BJ (cell line): ENCODE data around the gene MSL1. TPM values are rescaled to one million over a fixed set of nuclear protein-coding genes. Genes with fewer than 3 reads are reported as not detected.

Source experiments
- CTCF ChIA-PET: fragments of 350-600 bp; formaldehyde crosslinking; extraction: SDS; loops from one replicate; lab custom pipeline; 2021; ENCODE audit warnings: antibody characterized with exemption, inconsistent platforms; lab: Yijun Ruan, JAX
- POLR2A ChIA-PET: fragments of 300-600 bp; sonication (Branson Sonifier 250); formaldehyde crosslinking; extraction: SDS; loops from one replicate; lab custom pipeline; 2021; ENCODE audit warnings: antibody characterized with exemption; lab: Charles Lee
- DNase-seq: peaks from one replicate; pipeline ENCODE4 v3.0.0-alpha.2; 2011; ENCODE audit warnings: low read depth
- H3K27me3 ChIP-seq: 2 replicates; pipeline ENCODE4 v1.6.0; 2011; ENCODE audit warnings: low read length; ENCODE audit not compliant: control insufficient read depth, insufficient read depth
- H3K36me3 ChIP-seq: 2 replicates; pipeline ENCODE4 v1.5.1; 2011; ENCODE audit warnings: low read length; ENCODE audit not compliant: control insufficient read depth, insufficient read depth
- H3K4me3 ChIP-seq: 2 replicates; pipeline ENCODE4 v1.5.1; 2011; ENCODE audit warnings: low read depth, mild to moderate bottlenecking, control low read depth, low read length
- CTCF ChIP-seq: IDR thresholded peaks from 2 replicates; pipeline ENCODE4 v1.5.1; 2011; ENCODE audit warnings: low read depth, mild to moderate bottlenecking, control low read depth, inconsistent platforms, low read length, moderate library complexity; ENCODE audit not compliant: insufficient read depth
- polyA plus RNA-seq: library from polyadenylated mRNA; depleted of rRNA; stranded (reverse); fragments of >200 nt; gene quantifications from 2 replicates; pipeline ENCODE4 v1.2.3, GENCODE V29; 2011

The MSL1 gene
- polyA plus RNA-seq, 1 experiment: 36.7 TPM

GRCh38 chr17:40087903-40088718 lies 33.7 kb upstream of the MSL1 start:
- DNase-seq: no peak
- ChIA-PET CTCF (interaction anchor here (1.2 to 1.5 kb wide), 3 partner anchors 12 to 73 kb away, joined by 3 to 5 read pairs (median 3); partner anchors contain the start of gene CSF3), POLR2A (no interaction called here)
- Histone ChIP-seq H3K4me3 (no peak overlapping the region), H3K27me3 (no peaks in the 10 kb centered on the region), H3K36me3 (peaks cover 48% of the 10 kb centered on the region)
- TF ChIP-seq CTCF: no peak

GRCh38 chr17:40089077-40089895 lies 32.5 kb upstream of the MSL1 start:
- TF ChIP-seq CTCF: no peak
- ChIA-PET CTCF (interaction anchor here (0.5 to 2.1 kb wide), 7 partner anchors 14 to 74 kb away, joined by 3 to 20 read pairs (median 3); partner anchors contain the start of gene CSF3), POLR2A (no interaction called here)
- Histone ChIP-seq H3K27me3 (no peaks in the 10 kb centered on the region), H3K36me3 (peaks cover 51% of the 10 kb centered on the region), H3K4me3 (no peak overlapping the region)
- DNase-seq: no peak

DNA sequence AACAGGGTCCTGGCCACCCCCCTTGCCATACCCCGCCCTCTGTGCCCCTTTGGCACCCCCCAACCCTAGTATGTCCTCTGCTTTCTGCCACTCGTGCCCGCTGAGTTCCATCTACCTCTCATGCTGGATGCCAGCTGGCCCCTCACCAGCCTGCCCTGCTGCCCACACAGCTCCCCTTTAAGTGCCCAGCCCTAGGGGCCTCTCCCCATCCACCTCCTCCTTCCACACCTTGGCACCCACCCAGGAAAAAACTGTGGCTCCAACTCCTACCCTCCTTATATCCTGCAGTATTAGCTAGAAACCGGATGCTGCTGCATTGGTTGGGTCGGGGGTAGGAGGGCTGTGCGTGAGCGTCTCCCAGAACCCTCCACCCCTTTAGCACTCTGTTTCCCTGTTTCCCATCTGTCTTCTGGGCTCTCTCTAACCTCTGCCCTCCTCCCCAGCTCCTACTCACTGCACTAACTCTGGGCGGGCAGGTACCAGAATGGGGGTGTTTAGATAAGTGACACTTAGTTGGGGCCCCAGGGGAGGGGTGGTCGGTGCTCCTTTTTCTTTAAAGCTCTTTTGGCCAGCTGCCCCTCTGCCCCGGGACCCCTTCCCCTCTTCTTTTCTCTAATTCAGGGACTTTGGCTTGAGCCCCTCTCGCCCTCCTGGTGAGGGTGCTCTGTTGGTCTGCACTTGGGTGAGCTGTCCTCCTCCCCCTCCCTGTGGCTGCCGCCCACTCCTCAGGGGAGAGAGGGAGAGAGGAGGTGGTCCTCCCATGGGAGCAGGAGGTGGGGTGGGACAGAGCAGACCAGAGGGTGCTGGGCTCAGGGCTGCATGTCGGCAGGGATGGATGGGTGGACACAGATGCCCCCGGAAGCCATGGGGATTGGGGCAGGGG lies 31.3 kb upstream of the MSL1 start:
- no peak overlapping the region for H3K4me3 ChIP-seq

DNA sequence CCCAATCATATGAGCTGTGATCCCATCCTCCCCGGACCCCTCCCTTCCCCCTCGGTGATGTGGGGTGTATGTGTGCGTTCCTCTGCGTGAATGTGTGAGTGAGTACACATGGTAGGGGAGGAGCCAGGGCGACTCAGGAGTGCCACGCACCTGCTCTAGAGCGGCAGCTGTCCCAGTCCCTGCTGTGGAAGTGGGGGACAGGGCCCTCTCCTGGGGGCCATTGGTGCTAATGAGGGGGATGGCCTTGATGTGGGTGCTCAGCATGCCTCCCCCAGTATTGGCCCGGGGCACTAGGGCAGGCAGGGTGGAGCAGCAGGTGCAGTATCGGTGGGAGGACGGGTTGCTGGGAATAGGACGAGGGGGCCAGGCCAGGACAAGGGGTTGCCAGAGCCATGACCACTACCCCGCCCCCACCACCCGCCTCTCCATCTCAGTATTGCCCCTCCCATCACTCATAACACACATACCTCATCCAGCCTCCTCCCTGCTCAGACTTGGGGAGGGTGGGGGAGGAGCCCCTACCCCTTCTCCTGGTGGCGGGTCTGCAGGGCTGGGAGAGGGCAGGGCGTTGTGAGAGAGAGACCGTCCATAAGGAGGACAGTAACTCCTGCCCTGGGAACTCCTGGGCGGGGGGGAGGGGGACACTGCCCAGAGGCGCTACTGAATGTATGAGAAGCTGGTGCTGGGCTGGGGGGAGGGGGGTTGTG lies 29.9 kb upstream of the MSL1 start:
- no peak for DNase-seq
- no peak for TF ChIP-seq CTCF
- ChIA-PET CTCF (interaction anchor here (0.9 to 1.9 kb wide), 2 partner anchors 17 kb away, joined by 5 to 6 read pairs; no protein-coding TSS in a partner anchor), POLR2A (no interaction called here)
- no peak overlapping the region for H3K4me3 ChIP-seq
- H3K27me3 ChIP-seq: no peaks in the 10 kb centered on the region
- H3K36me3 ChIP-seq: peaks cover 54% of the 10 kb centered on the region

More for the DNA sequence above, 31.3 kb upstream of the MSL1 start:
- POLR2A ChIA-PET: interaction anchor here (0.6 kb wide), 1 partner anchor 69 kb away, joined by 3 read pairs; no protein-coding TSS in a partner anchor
- peaks cover 51% of the 10 kb centered on the region for H3K36me3 ChIP-seq
- TF ChIP-seq CTCF: no peak
- DNase-seq: no peak
- no peaks in the 10 kb centered on the region for H3K27me3 ChIP-seq
- CTCF ChIA-PET: interaction anchor here (1.0 to 2.1 kb wide), 6 partner anchors 10 to 55 kb away, joined by 3 to 20 read pairs (median 4); no protein-coding TSS in a partner anchor
